NCI-H1105 (cell line): ENCODE data around the gene LZTR1.
"Not testable (repeated sequence)": the region's sequence is repeated elsewhere in the genome, so short reads cannot be mapped to it uniquely, and the experiment has no call there.

ENCODE experiments used
- DNase-seq: peaks from one replicate; lab custom pipeline; 2025; lab: John Stamatoyannopoulos, UW

Gene LZTR1

DNA sequence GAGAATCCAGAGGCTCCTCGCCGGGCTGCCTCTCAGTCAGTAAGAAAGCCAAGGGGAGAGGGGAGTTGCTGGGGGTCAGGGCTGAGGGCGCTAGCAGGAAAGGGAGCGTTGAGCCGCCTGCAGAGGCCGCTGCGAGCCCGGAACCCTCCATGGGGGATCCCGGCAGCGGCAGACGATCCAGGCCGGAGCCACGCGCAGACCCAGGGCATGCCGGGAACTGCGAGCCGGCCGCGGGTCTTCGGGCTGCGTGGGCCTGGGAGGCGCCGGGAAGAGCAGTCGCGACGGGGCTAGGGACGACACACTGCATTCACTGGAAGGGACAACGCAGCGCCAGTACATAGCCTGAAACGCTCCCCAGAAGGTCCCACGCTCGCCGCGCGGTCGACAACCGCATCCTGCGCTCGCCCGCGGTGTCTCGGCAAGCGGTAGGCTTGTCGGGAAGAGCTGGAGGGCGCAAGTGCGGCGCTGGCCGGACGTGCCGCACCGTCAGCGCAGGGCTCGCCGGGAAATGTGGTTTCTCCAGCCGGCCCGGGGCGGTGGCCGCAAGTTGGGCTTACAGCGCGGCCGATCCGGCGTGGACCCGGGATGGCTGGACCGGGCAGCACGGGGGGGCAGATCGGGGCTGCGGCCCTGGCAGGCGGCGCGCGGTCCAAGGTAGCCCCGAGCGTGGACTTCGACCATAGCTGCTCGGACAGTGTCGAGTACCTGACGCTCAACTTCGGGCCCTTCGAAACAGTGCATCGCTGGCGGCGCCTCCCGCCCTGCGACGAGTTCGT is at the start of gene LZTR1:
TSS of gene LZTR1 (plus strand) at position 511 of the 776 bp plus-strand sequence. CDS start at position 586, 75 bp downstream.
- peak; percentile 40 for DNase-seq

DNA sequence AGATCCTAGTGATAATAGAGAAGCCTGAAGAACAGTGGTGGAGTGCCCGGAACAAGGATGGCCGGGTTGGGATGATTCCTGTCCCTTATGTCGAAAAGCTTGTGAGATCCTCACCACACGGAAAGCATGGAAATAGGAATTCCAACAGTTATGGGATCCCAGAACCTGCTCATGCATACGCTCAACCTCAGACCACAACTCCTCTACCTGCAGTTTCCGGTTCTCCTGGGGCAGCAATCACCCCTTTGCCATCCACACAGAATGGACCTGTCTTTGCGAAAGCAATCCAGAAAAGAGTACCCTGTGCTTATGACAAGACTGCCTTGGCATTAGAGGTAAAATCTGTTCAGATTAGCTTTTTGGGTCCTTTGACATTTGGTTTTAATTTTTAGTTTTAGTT is 48.2 kb upstream of the LZTR1 start:
- no peak for DNase-seq

DNA sequence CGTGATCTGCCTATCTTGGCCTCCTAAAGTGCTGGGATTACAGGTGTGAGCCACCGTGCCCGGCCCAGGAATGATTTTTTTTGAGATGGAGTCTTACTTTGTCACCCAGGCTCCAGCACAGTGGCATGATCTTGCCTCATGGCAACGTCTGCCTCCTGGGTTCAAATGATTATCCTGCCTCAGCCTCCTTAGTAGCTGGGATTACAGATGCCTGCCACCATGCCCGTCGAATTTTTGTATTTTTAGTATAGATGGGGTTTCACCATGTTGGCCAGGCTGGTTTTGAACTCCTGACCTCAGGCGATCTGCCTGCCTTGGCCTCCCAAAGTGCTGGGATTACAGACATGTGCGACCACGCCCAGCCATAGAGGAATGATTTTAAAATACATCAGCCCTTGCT is 47.0 kb upstream of the LZTR1 start:
- not testable (repeated sequence) for DNase-seq

DNA sequence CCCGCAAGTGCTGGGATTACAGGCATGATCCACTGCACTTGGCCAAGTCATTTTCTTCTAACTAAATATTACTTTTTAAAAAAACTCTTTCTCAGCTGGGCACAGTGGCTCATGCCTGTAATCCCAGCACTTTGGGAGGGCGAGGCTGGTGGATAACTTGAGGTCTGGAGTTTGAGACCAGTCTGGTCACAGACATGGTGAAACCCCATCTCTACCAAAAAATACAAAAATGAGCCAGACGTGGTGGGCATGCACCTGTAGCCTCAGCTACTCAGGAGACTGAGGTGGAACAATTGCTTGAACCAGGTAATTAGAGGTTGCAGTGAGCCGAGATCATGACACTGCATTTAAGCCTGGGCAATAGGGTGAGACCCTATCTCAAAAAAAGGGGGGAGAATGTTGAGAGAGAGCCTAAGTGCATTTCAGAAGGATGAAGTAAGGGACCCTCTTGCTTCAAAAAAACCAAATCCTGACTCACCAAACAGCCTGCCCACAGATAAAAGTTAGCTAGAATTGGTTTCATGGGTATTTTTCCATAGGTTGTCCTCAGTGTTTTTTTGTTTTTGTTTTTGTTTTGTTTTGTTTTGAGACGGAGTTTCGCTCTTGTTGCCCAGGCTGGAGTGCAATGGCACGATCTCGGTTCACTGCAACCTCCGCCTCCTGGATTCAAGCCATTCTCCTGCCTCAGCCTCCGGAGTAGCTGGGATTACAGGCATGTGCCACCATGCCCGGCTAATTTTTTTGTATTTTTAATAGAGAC is 46.1 kb upstream of the LZTR1 start:
- not testable (repeated sequence) for DNase-seq

DNA sequence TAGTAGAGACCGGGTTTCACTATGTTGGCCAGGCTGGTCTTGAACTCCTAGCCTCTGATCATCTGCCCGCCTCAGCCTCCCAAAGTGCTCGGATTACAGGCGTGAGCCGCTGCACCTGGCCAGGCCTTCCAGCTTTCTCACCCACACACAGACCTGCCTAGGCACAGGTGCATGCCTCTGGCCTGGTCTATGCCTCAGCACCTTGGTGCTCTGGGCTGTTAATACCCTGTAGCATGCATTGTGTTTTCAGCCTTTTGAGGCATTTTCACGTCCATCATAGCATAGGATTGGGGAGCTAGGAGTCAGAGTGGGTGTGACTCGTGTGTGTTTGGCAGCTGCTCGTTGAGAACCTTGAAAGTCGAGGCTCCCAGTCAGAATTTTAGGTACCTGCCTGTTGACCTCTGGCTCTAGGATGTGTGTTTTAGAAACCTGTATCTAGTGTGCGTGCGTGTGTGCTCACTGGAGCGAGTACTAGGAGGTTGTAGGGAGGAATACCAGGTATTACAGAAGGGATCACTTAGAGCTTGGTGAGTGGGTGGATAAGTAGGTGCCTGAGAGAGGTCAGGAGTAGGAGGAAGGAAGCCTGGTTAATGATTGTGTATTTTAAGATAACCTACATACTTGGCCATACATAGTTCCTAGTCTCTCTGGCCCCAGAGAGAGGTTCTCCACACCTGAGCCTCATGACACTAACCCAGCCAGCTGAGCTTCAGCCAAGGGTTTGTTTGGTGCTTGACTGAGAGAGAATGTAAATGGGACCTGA is 44.9 kb upstream of the LZTR1 start:
- DNase-seq, result no peak

DNA sequence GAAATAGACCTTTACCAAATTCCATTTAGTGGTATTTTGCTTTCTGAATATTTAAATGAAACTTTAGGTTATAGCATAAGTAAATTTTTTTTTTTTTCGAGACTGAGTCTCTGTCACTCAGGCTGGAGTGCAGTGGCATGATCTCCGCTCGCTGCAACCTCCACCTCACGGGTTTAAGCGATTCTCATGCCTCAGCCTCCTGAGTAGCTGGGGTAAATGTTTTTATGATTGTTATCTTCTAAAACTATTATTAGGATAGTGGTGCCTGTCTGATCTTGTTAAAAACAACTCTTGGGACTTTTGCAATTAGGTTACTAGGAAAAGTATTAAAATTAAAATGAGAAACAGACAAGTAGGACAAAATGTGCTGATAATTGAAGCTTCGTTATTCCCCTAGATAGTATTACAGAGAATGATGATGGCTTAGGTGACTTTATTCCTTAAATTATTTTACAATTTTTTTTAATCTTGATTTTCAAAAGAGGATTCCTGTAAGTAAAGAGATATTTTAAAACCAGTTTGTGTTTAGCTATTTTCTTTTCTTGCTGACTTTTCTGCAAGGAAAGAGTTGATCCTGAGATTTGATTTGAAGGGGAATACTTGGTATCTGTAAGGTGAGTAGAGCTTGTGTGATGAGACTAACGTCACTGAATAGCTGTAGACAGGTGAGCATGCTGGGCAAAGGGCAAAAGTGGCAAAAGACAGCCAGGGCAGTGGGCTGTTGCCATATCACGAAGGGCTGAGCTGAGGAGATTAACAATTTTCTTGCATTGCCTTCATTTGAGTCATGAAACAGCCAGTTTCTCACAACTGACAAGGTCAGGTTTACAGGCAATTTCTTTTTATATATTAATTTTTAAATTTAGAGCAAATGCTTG is 44.1 kb upstream of the LZTR1 start:
- DNase-seq, result no peak

DNA sequence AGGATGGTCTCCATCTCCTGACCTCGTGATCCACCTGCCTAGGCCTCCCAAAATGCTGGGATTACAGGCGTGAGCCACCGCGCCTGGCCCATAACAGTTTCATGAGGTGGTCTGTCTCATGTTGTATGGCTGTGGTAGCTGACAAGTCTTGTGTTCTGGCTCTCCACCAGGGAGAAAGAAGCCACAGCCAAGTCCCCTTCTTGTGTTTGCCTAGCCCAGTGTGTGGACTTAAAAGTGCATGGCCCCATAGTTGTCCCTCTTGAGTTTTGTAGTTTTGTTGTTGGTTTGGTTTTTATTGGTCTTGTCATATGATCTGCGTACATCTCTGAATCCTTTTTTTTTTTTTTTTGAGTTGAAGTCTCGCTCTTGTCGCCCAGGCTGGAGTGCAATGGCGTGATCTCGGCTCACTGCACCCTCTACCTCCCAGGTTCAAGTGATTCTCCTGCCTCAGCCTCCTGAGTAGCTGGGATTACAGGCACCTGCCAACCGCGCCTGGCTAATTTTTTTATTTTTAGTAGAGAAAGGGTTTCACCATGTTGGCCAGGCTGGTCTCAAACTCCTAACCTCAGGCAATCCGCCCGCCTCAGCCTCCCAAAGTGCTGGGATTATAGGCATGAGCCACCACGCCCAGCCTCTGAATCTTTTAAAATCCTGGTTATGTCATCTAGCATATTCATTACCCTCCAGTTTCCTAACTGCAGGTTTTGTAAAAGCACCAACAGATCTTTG is 42.5 kb upstream of the LZTR1 start:
- DNase-seq, result not testable (repeated sequence)

DNA sequence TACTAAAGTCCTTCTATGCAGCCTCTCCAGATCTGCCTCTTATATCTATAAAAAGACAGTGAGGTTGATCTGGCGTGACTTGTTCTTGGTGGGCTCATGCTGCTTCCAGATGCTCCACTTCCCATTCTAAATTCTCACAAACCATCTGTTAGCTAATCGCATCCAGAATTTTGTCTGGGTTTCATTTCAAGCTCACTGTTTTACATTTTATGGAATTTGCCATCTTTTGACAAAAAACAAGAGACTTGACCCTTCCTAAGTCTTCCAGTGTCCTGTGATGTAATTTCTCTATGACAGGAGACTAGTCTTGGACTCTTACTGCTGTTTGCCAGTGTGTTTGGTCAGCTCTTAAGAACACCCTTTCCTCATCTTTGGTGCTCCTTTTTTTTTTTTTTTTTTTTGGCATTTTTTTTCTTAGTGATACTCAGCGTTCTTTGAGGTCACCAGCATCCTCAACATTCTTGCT is 41.9 kb upstream of the LZTR1 start:
- DNase-seq, result no peak

DNA sequence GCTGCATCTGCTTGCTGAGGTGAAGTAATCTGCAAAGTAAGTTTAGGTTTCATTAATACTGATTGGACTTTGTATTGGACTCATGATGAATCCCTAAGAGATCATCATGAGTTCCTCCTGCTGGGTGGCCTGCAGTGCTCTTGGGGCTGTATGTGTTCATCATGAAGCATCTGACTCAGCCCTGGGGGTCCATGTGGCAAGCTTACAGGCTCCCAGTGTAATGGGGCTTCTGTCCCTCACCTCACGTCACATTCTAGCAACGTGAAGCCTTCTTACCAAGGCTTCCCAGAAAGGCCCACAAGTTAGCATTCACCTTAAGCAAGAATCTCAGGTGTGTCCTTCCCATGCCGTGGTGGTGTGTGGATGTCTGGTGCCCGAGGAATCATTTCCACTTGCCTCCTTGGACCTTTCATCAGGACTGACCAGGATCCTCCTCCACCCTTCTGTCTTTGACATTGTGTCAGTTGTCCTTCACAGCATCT is 41.2 kb upstream of the LZTR1 start:
- DNase-seq, result no peak

DNA sequence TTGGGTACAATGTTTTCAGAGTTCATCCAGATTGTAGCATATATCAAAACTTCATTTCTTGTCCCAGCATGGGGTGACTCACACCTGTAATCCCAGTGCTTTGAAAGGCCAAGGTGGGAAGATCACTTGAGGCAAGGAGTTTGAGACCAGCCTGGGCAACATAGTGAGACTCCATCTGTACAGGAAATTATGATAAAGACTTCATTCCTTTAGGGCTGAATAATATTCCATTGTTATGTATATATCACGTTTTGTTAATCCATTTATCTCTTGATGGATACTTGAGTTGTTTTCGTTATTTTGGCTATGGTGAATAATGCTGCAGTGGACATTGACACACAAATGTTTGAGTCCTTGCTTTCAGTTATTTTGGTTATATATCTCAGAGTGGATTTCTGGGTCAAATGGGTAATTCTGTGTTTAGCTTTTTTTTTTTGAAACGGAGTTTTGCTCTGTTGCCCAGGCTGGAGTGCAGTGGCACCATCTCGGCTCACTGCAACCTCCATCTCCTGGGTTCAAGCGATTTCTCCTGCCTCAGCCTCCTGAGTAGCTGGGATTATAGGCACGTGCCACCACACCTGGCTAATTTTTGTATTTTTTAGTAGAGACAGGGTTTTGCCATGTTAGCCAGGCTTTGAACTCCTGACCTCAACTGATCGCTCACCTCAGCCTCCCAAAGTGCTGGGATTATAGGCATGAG is 39.7 kb upstream of the LZTR1 start:
- DNase-seq, result not testable (repeated sequence)

DNA sequence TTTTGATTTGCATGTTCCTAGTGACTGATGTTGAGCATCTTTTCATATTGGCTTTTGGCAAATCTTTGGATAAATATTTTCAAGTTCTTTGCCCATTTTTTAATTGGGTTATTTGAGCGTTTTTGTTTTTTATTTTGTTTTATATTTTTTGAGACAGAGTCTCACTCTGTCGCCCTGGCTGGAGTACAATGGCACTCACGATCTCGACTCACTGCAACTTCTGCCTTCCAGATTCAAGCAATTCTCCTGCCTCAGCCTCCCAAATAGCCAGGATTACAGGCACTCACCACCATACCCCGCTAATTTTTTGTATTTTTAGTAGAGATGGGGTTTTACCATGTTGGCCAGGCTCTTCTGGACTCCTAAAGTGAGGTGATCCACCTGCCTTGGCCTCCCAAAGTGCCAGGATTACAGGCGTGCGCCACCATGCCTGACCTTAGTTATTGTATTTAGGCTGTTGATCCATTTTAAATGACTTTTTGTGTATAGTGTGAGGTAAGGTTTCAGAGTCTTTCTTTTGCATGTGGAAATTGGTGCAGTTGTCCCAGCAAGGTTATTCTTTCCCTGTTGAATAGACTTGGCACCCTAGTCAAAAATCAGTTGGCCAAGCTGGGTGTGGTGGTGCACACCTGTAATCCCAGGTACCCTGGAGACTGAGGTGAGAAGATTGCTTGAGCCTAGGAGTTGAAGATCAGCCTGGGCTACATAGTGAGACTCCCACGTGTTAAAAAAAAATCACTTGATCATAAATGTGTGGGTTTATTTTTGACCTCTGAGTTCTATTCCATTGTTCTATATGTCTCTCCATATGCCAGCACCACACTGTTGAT is 38.8 kb upstream of the LZTR1 start:
- no peak for DNase-seq

DNA sequence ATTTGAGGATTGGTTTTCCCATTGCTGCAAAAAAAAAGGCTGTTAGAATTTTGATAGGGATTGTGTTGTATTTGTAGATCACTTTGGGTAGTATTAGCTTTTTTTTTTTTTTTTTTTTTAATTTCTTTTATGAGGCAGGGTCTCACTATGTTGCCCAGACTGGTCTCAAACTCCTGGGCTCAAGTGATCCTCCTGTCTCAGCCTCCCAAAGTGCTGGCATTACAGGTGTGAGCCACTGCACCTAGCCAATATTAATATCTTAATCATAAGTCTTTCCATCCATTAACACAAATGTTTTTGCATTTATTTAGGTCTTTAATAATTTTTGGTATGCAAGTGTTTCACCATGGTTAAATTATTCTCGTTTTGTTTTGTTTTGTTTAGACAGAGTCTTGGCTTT is 38.1 kb upstream of the LZTR1 start:
- DNase-seq, result no peak

DNA sequence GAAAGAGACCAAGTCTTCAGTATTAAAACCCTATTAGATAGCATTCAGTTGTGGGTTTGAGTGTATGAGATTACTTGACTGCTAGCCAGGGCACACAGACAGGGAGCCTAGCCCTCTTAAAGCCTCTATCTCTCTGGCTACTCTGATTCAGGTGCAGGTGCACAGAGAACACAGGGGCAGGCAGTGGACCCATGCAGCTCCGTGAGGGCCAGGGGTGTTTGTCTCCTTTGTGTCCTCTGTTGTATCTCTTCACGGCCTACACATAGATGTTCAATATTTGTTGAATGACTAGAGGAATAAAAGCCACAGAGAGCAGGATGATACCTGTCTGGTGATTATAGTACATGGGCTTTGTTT is 36.5 kb upstream of the LZTR1 start:
- no peak for DNase-seq

DNA sequence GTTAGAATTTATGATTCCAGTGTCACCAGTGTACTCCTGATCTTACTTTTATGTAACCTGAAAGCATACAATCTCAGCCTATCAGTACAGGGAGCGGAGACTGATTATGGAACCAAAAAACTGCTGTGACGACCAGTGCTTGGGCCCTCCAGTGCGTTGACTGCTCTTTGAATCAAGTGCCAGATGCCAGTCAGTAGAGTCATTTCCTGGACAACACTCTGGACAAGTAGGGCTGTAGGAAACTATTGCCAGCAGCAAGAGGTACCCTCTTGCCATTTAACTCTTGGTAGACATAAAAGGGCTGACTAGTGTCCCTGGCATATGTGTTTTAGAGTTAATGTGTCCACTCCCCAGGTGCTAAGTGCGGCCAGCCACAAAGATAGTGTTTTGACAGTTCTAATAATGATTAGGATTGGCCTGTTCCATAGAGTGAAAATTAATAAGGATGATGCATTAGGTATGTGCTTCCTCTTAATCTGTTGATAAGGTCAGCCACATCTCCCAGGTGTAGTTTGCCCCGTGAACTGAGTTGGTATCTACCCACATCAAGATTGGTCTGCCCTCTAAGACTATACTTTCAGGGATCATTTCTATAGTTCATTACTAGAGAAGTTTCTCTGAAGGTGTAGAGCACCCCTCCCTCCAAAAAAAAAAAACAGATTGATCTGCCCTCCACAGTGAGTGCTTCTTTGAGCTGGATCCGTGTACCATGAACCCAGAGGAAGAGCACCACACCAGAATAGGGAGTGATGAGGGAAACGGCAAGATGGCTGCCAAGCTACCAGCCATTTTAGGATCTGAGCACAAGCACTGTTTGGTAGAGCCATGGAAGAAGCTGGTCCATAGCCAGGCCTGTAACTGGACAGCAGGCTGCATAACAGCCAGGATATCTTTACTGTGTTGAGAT is 35.8 kb upstream of the LZTR1 start:
- no peak for DNase-seq

DNA sequence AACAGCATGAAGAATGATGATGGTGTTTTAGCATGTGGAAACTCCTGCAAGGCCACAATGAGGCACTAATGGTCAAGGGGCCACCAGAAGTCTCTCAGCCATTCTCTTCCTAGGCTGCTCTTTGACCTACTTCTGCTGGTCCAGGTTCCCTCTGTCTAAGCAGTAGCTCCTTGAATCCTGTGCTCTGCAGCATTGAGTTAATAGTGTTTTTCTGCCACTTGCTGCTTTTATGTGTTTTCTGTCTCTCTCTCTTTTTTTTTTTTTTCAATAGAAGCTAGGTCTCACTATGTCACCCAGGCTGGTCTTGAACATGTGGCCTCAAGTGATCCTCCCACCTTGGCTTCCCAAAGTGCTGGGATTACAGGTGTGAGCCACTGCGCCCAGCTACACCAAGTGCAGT is 35.1 kb upstream of the LZTR1 start:
- DNase-seq, result no peak

DNA sequence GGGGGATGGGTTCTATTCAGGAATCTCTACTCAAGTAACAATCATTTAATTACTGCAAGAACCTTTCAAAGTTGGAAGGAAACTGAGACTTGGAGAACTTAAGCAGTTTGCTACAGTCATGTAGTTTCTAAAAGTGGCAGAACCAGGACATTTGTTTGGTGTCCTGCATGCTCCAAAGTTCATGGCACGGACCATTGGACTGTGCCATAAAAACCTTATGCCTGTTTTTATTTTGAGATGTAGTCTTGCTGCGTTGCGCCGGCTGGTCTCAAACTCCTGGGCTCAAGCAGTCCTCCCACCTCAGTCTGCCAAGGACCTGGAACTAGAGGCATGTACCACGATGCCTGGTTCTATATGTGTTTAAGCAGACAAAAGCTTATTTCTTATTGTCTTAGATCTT is 33.6 kb upstream of the LZTR1 start:
- no peak for DNase-seq

DNA sequence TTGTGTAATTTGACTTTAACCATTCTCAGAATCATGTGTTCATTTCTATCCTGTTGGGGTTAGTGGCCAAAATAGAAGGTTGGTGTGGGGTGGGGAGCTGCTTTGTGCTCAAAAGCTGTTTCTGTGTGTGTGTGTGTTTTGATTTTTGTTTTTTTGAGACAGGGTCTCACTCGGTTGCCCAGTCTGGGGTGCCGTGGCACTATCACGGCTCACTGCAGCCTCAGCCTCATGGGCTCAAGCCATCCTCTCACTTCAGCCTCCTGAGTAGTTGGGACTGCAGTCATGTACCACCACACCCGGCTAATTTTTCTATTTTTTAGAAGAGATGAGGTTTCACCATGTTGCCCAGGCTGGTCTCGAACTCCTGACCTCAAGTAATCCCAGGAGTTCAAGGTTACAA is 33.1 kb upstream of the LZTR1 start:
- no peak for DNase-seq

DNA sequence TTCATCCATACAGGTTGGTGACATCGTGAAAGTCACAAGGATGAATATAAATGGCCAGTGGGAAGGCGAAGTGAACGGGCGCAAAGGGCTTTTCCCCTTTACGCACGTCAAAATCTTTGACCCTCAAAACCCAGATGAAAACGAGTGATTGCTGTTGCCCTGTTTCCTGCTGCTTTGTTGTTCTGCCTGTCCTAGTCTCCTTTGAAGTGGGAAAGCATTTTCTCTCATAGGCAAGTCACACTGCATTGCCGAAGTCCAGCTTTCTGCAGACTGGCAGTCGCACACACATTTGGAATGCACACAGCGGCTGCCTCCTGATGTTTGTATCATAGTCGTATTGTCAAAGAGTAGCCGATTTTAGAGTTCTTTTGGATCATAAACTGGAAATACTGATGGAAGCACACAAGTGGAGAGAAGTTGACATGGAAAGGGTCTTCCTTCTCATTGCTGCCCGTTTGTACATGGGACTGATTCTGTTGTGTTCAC is 32.4 kb upstream of the LZTR1 start:
- DNase-seq, result no peak
